Lower leg skin (tissue), 3 donors: ENCODE data around the gene USP14.

Experiments used
- POLR2A ChIP-seq, 2 donors: fragments of 450-650 bp; IDR thresholded peaks; one replicate each; pipeline ENCODE4 v1.6.1; 2016 to 2017; ENCODE audit warnings: antibody characterized with exemption in 2 of 2, mild to moderate bottlenecking in 1 of 2, moderate library complexity in 1 of 2
- TF ChIP-seq, protein P1 (sequence below), 3 donors: fragments of 450-650 bp; IDR thresholded peaks; one replicate each; pipeline ENCODE4 v1.5.1; 2016; ENCODE audit warnings: antibody characterized with exemption in 3 of 3, mild to moderate bottlenecking in 3 of 3, moderate library complexity in 2 of 3

DNA sequence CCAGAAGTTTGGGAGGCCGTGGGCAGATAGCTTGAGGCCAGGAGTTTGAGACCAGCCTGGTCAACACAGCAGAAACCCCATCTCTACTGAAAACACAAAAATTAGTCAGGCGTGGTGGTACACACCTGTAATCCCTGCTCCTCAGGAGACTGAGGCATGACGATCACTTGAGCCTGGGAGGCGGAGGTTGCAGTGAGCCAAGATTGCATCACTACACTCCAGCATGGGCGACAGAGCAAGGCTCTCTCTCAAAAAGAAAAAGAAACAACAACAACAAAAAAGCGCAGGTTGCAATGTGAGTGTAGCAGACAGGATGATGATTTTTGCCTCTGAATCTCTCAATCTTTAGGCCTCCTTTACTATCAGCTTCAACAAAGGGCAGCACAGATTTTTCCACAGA is 2.7 kb upstream of the USP14 start:
- TF ChIP-seq, protein P1, sequence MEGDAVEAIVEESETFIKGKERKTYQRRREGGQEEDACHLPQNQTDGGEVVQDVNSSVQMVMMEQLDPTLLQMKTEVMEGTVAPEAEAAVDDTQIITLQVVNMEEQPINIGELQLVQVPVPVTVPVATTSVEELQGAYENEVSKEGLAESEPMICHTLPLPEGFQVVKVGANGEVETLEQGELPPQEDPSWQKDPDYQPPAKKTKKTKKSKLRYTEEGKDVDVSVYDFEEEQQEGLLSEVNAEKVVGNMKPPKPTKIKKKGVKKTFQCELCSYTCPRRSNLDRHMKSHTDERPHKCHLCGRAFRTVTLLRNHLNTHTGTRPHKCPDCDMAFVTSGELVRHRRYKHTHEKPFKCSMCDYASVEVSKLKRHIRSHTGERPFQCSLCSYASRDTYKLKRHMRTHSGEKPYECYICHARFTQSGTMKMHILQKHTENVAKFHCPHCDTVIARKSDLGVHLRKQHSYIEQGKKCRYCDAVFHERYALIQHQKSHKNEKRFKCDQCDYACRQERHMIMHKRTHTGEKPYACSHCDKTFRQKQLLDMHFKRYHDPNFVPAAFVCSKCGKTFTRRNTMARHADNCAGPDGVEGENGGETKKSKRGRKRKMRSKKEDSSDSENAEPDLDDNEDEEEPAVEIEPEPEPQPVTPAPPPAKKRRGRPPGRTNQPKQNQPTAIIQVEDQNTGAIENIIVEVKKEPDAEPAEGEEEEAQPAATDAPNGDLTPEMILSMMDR (IDR thresholded peaks at IDR 0.05), result no peak
- no peak for TF ChIP-seq POLR2A (IDR thresholded peaks at IDR 0.05)
